Left ventricle myocardium inferior (tissue), 1 donor: Measurements from ENCODE around the gene CCR8. TPM values are rescaled to one million over a fixed set of nuclear protein-coding genes. Genes with fewer than 3 reads are reported as not detected.
"Not testable (repeated sequence)": the region's sequence is repeated elsewhere in the genome, so short reads cannot be mapped to it uniquely, and the experiment has no call there.

Source experiments
- DNase-seq: peaks from one replicate; pipeline ENCODE4 v3.0.0-alpha.2; 2020
- H3K27ac ChIP-seq: fragments of 200-600 bp; replicated peaks from 2 replicates; pipeline ENCODE4 v1.8.0; 2021
- H3K27me3 ChIP-seq: fragments of 200-600 bp; 2 replicates; pipeline ENCODE4 v1.8.0; 2021; ENCODE audit warnings: low read depth
- H3K36me3 ChIP-seq: fragments of 200-600 bp; 2 replicates; pipeline ENCODE4 v1.8.0; 2021
- H3K4me1 ChIP-seq: fragments of 200-600 bp; 2 replicates; pipeline ENCODE4 v1.8.0; 2021
- H3K4me3 ChIP-seq: fragments of 200-600 bp; 2 replicates; pipeline ENCODE4 v1.8.0; 2021; ENCODE audit warnings: mild to moderate bottlenecking, moderate library complexity
- H3K9me3 ChIP-seq: fragments of 200-600 bp; replicated peaks from 2 replicates; pipeline ENCODE4 v1.8.0; 2021
- CTCF ChIP-seq: fragments of 200-600 bp; IDR thresholded peaks from 2 replicates; pipeline ENCODE4 v1.8.0; 2021; ENCODE audit warnings: antibody characterized with exemption, mild to moderate bottlenecking, borderline replicate concordance
- intact Hi-C: fragments of 100-400 bp; cut with micrococcal nuclease; formaldehyde crosslinking; loops from one replicate; pipeline ENCODE4 v1.11.0; 2022
- total RNA-seq: library from RNA; stranded (reverse); fragmentation: NEBNext Ultra II Directional; extraction: Animal tissue kit (Norgen Biotek cat#: 25700); gene quantifications from one replicate; pipeline ENCODE4 v1.2.1, GENCODE V29; 2021
- donor health status: DM: no; HTN: yes; CAD: no; lungs with severe emphysema.

Gene CCR8
- total RNA-seq, 1 donor from 2014 or later: not detected

GRCh38 chr3:39362192-39362591 is 32.7 kb downstream of the CCR8 start:
- H3K9me3 ChIP-seq: peaks cover 8% of the 10 kb centered on the region
- H3K4me1 ChIP-seq: peaks cover 11% of the 10 kb centered on the region
- H3K36me3 ChIP-seq: no peaks in the 10 kb centered on the region
- H3K4me3 ChIP-seq: no peak overlapping the region
- no peak overlapping the region for H3K27ac ChIP-seq
- no peak for TF ChIP-seq CTCF
- intact Hi-C loops: no loop called here
- H3K27me3 ChIP-seq: peaks cover 6% of the 10 kb centered on the region
- peak; percentile 23 for DNase-seq

- Histone ChIP-seq H3K9me3 (peaks cover 8% of the 10 kb centered on the region), H3K4me1 (peaks cover 11% of the 10 kb centered on the region)
- intact Hi-C loops: no loop called here
These were observed 33.3 kb downstream of the CCR8 start for GRCh38 chr3:39362812-39363211.

GRCh38 chr3:39370450-39370849 is 40.9 kb downstream of the CCR8 start:
- H3K4me1 ChIP-seq, intact Hi-C loops: not testable (repeated sequence)

More at GRCh38 chr3:39362812-39363211, 33.3 kb downstream of the CCR8 start:
- DNase-seq: no peak
- H3K27me3 ChIP-seq: peaks cover 3% of the 10 kb centered on the region
- no peaks in the 10 kb centered on the region for H3K36me3 ChIP-seq
- no peak overlapping the region for H3K4me3 ChIP-seq
- no peak for TF ChIP-seq CTCF
- H3K27ac ChIP-seq: no peak overlapping the region

GRCh38 chr3:39372833-39373232 is 43.3 kb downstream of the CCR8 start:
- TF ChIP-seq CTCF: no peak
- no peaks in the 10 kb centered on the region for H3K36me3 ChIP-seq
- intact Hi-C loops: no loop called here
- H3K4me1 ChIP-seq: no peaks in the 10 kb centered on the region
- H3K9me3 ChIP-seq: peaks cover 5% of the 10 kb centered on the region
- H3K4me3 ChIP-seq: no peak overlapping the region
- no peak overlapping the region for H3K27ac ChIP-seq
- no peak for DNase-seq
- peaks cover 39% of the 10 kb centered on the region for H3K27me3 ChIP-seq

More at GRCh38 chr3:39370450-39370849, 40.9 kb downstream of the CCR8 start:
- not testable (repeated sequence) for H3K27ac ChIP-seq, H3K4me3 ChIP-seq, H3K36me3 ChIP-seq, H3K9me3 ChIP-seq, DNase-seq
- peaks cover 15% of the 10 kb centered on the region for H3K27me3 ChIP-seq

GRCh38 chr3:39376959-39377634 is 47.6 kb downstream of the CCR8 start:
- intact Hi-C loops: no loop called here
- Histone ChIP-seq H3K4me1 (no peaks in the 10 kb centered on the region), H3K4me3 (no peak overlapping the region), H3K36me3 (no peaks in the 10 kb centered on the region), H3K27me3 (peaks cover 38% of the 10 kb centered on the region), H3K27ac (no peak overlapping the region), H3K9me3 (no peaks in the 10 kb centered on the region)
- DNase-seq: no peak
- no peak for TF ChIP-seq CTCF

GRCh38 chr3:39378088-39378487 is 48.6 kb downstream of the CCR8 start:
- Histone ChIP-seq H3K27ac (no peak overlapping the region), H3K27me3 (peaks cover 29% of the 10 kb centered on the region), H3K4me1 (peaks cover 7% of the 10 kb centered on the region), H3K36me3 (no peaks in the 10 kb centered on the region), H3K4me3 (no peak overlapping the region), H3K9me3 (no peaks in the 10 kb centered on the region)
- peak; percentile 70 for TF ChIP-seq CTCF
- no peak for DNase-seq
- intact Hi-C loops: no loop called here
